Heart right ventricle (tissue), 16 donors: ENCODE measurements around the gene ZNF132. TPM values are rescaled to one million over a fixed set of nuclear protein-coding genes. Genes with fewer than 3 reads are reported as not detected.

ENCODE experiments used
- ATAC-seq, 8 donors: fragments of 200-7000 bp; cut with Tn5 transposase; one replicate each; pipeline ENCODE4 v1.9.1; 2020; ENCODE audit warnings: mild to moderate bottlenecking in 8 of 8, moderate library complexity in 8 of 8, moderate number of reproducible peaks in 1 of 8
- DNase-seq, 2 donors: peaks; one replicate each; pipeline ENCODE4 v3.0.0-alpha.2; 2020
- H3K27ac ChIP-seq, 10 donors: fragments of 200-600 bp; sonication (generic) in 2 of 10; one replicate each; pipeline versions ENCODE4 v1.5.0 to v1.8.0; 2020 to 2022; ENCODE audit warnings: mild to moderate bottlenecking in 3 of 10
- H3K27me3 ChIP-seq, 7 donors: fragments of 200-600 bp; one replicate each; pipeline ENCODE4 v1.8.0; 2021 to 2022; ENCODE audit warnings: mild to moderate bottlenecking in 2 of 7
- H3K36me3 ChIP-seq, 9 donors: fragments of 200-600 bp; sonication (generic) in 1 of 9; one replicate each; pipeline versions ENCODE4 v1.5.0 to v1.8.0; 2020 to 2022; ENCODE audit warnings: mild to moderate bottlenecking in 2 of 9
- H3K4me1 ChIP-seq, 9 donors: fragments of 200-600 bp; sonication (generic) in 1 of 9; one replicate each; pipeline versions ENCODE4 v1.5.0 to v1.8.0; 2020 to 2022; ENCODE audit warnings: mild to moderate bottlenecking in 4 of 9
- H3K4me3 ChIP-seq, 10 donors: fragments of 200-600 bp; sonication (generic) in 2 of 10; one replicate each; pipeline versions ENCODE4 v1.5.0 to v1.8.0; 2020 to 2022; ENCODE audit warnings: mild to moderate bottlenecking in 7 of 10, moderate library complexity in 2 of 10
- H3K9me3 ChIP-seq, 11 donors: fragments of 200-600 bp in 10 of 11; sonication (generic) in 2 of 11; one replicate each; pipeline versions ENCODE4 v1.5.0 to v1.8.0; 2013 to 2022; ENCODE audit warnings: mild to moderate bottlenecking in 2 of 11, control low read depth in 1 of 11, moderate library complexity in 1 of 11
- WGBS, 2 donors: extraction: QIAGEN DNeasy Blood & Tissue Kit; methylation state at CpG; one replicate each; pipeline ENCODE4 v1.1.7; 2013; ENCODE audit warnings: inconsistent platforms in 1 of 2; 5-methylcytosine and 5-hydroxymethylcytosine counted together
- intact Hi-C, 10 donors: fragments of 100-400 bp; cut with DNase I; formaldehyde crosslinking; loops; one replicate each; pipeline versions ENCODE4 v1.11.1 to v1.14.2; 2022
- polyA plus RNA-seq, 2 donors: library from polyadenylated mRNA; stranded (reverse); fragments of 200-250 nt; gene quantifications; one replicate each; pipeline ENCODE4 v1.2.3, GENCODE V29; 2013
- total RNA-seq, 10 donors: library from RNA; stranded (reverse); fragmentation: NEBNext Ultra II Directional in 3 of 10; extraction: Animal tissue kit (Norgen Biotek cat#: 25700) in 3 of 10; gene quantifications; one replicate each; pipeline versions ENCODE4 v1.2.1 to v1.2.4, GENCODE V29; 2021 to 2023
- TF ChIP-seq, protein P1 (sequence below), 9 donors: fragments of 200-600 bp; sonication (generic) in 2 of 9; IDR thresholded peaks; one replicate each; pipeline versions ENCODE4 v1.5.0 to v1.8.0; 2021 to 2022; ENCODE audit warnings: antibody characterized with exemption in 9 of 9, mild to moderate bottlenecking in 5 of 9, moderate library complexity in 1 of 9
- donor health status: Arrhythmogenic right ventricular cardiomyopathy.
- donor health status: ischemic (EF 13 %, LVEDD 7.1; RV severe dilation, severe dysfunction).
- donor health status: healthy with polysubstance abuse.
- donor health status: DM: no; HTN: yes; CAD: no.
- donor health status: DM: no; HTN: no; CAD: no.
- donor health status: ischemic (EF 25% LVEDD 6.9; RV normal size, moderate dysfunction).
- donor health status: ischemic (EF 25% LVEDD 5.7; RV mildly dilated, moderate dysfunction).
- donor health status: healthy.
- donor health status: DM: yes; HTN: yes; CAD: no.
- donor health status: Ischemic cardiomyopathy.
- donor health status: ischemic (EF 35%, LVEDD 5.7; RV mildly dilated, moderate dysfunction).
- donor health status: nonischemic (EF 11% LVEDD 7.7; RV severe dilation, severe dysfunction).
- donor health status: DM: yes; HTN: yes; CAD: no.
- donor health status: PGD.
- donor health status: ischemic (EF 29% LVEDD 5.4; RV normal size, mild dysfunction).
- donor health status: nonischemic (EF 23%, LVEDD 6.1; RV moderate dilation, normal function).

Gene ZNF132
- total and polyA plus RNA-seq, 12 donors, result 1.1 to 6.7 (median 4.7) TPM

DNA sequence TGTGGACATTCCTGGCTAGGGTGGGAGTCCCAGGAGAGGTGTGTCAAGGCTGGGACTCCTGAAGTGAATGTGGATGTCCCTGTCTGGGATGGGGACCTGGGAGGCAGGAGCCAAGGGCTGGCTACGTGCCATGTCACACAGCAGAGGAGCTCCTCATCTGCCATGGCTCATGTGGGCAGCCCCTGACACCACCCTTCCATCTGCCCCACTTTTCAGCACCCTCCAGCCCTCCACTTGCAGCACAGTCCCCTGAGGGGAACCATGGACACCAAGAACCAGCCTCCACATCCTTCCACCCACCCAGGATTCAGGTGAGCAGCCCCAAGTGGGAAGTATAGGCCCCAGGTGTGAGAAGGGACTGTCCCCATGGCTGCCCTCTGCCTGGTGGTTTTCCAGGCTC, 37.9 kb upstream of the ZNF132 start:
- 100% methylated on average over 1 of the region's 1 CpG for WGBS, 2 donors
- TF ChIP-seq, protein P1, sequence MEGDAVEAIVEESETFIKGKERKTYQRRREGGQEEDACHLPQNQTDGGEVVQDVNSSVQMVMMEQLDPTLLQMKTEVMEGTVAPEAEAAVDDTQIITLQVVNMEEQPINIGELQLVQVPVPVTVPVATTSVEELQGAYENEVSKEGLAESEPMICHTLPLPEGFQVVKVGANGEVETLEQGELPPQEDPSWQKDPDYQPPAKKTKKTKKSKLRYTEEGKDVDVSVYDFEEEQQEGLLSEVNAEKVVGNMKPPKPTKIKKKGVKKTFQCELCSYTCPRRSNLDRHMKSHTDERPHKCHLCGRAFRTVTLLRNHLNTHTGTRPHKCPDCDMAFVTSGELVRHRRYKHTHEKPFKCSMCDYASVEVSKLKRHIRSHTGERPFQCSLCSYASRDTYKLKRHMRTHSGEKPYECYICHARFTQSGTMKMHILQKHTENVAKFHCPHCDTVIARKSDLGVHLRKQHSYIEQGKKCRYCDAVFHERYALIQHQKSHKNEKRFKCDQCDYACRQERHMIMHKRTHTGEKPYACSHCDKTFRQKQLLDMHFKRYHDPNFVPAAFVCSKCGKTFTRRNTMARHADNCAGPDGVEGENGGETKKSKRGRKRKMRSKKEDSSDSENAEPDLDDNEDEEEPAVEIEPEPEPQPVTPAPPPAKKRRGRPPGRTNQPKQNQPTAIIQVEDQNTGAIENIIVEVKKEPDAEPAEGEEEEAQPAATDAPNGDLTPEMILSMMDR (IDR thresholded peaks at IDR 0.05), result no peak
- no peak for DNase-seq
- Histone ChIP-seq H3K4me1 (peaks cover 5 to 23% (median 18%) of the 10 kb centered on the region in 9 donors), H3K27me3 (no peaks in the 10 kb centered on the region), H3K9me3 (no peaks in the 10 kb centered on the region), H3K36me3 (peaks cover 0 to 47% (median 8%) of the 10 kb centered on the region in 9 donors), H3K27ac (peak overlapping the region in 3 of 10 donors; percentile 86 to 95 (median 94)), H3K4me3 (no peak overlapping the region)
- intact Hi-C loops, result no loop called here
- ATAC-seq, result no peak

DNA sequence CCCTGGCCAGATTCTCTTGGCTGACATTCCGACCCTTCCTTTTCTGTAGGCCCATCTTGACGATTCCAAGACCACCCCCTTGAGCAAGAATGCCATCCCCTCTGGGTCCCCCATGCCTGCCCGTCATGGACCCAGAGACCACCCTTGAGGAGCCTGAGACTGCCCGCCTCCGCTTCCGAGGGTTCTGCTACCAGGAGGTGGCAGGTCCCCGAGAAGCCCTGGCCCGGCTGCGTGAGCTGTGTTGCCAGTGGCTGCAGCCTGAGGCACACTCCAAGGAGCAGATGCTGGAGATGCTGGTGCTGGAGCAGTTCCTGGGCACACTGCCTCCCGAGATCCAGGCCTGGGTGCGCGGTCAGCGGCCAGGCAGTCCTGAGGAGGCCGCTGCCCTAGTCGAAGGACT, 37.2 kb upstream of the ZNF132 start:
- H3K4me1 ChIP-seq, result peaks cover 5 to 23% (median 18%) of the 10 kb centered on the region in 9 donors
- WGBS, 2 donors, result 86 to 87% methylated on average over 15 of the region's 15 CpGs
- ATAC-seq, result no peak
- H3K27me3 ChIP-seq, result no peaks in the 10 kb centered on the region
- no peak for DNase-seq
- no peaks in the 10 kb centered on the region for H3K9me3 ChIP-seq
- TF ChIP-seq, protein P1 (IDR thresholded peaks at IDR 0.05), result no peak
- H3K36me3 ChIP-seq, result peaks cover 0 to 51% (median 8%) of the 10 kb centered on the region in 9 donors
- intact Hi-C loops, result no loop called here
- H3K4me3 ChIP-seq, result peak overlapping the region in 4 of 10 donors; percentile 58 to 75 (median 72)
- H3K27ac ChIP-seq, result peak overlapping the region in 8 of 10 donors; percentile 86 to 95 (median 89)

DNA sequence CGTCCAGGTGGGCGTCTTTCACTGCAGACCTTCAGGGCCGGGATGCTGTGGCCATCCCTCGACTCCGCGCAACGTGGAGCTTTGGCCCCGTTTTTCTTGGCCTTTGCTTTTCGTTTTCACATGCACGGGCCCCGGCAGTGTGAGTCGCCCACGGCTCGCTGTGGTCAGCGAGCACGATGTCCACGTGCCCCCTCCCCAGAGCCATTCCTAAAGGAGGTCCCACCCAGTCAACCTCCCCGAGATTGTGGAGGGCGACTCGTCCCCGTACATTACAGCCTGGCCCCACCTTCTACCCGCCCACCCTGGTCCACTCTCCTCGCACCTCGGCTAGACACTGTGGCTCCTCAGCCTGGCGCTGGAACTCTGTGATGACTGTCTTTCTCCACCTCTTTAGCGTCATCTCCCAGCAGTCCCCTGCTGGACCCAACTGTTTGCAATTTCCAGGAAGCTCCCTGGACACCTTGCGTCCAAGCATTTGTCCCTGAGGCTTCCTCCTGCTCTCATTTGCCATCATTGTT, 36.6 kb upstream of the ZNF132 start:
- intact Hi-C loops, result no loop called here
- ATAC-seq, result peak in 5 of 8 donors; percentile 1 to 23 (median 9)
- Histone ChIP-seq H3K36me3 (peaks cover 0 to 55% (median 11%) of the 10 kb centered on the region in 9 donors), H3K4me3 (peak overlapping the region; percentile 54 to 75 (median 66)), H3K4me1 (peaks cover 5 to 23% (median 18%) of the 10 kb centered on the region in 9 donors), H3K27ac (peak overlapping the region; percentile 81 to 95 (median 87)), H3K27me3 (no peaks in the 10 kb centered on the region), H3K9me3 (no peaks in the 10 kb centered on the region)
- TF ChIP-seq, protein P1 (IDR thresholded peaks at IDR 0.05), result no peak
- WGBS, 2 donors, result 2% methylated on average over 27 of the region's 27 CpGs
- DNase-seq, result peak in 1 of 2 donors; percentile 31

DNA sequence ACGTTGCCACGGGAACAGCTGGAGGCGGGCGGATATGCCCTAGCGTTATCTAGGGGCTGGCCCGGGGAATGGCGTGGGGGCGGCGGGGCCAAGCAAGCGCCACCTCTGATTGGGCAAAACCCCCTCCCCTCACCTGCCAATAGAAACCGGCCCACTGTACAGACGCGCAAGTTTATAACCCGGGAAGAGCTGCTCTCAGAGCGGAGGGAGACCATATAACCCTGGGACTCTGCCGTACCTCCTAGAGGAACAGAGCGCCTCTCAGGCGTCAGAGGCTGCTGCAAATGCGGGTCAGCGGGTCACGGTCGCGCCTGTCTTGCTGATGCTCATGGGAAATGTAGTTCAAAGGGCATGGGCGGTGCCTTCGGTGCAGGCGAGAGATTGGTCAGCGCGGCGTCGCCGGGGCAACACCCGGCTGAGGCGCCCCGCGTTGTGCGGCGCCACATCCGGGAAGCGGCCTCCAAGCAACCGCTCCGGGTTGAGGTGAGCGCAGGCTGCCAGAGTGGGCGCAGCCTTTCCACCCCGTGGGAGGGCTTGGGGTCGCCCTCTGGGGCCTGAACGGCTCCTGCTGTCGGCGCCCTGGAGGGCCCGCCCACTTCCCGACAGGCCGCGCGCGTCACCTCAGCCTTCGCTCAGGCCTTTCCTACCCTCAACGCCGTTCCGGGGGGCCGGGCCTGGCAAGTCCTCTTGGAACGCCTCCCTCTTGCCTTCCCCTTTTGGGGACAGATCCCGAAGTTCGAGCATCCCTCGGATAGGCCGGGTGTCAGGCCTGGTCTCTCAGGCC, 36.0 kb upstream of the ZNF132 start, which contains the start of gene ZNF446:
Gene ZNF446 (plus strand): TSS at position 639 of the 784 bp plus-strand sequence. CDS start 867 bp downstream, outside the sequence.
- no peaks in the 10 kb centered on the region for H3K9me3 ChIP-seq
- peak within 1 kb of the TSS; percentile 81 to 95 (median 87) for H3K27ac ChIP-seq
- TF ChIP-seq, protein P1 (IDR thresholded peaks at IDR 0.05), result peak in 1 of 9 donors; percentile 23
- WGBS, 2 donors, result 0% methylated on average over 64 of the region's 64 CpGs
- peak within 1 kb of the TSS; percentile 54 to 75 (median 66) for H3K4me3 ChIP-seq
- no peaks in the 10 kb centered on the region for H3K27me3 ChIP-seq
- ATAC-seq, result peak; percentile 91 to 96 (median 95)
- intact Hi-C loops, result no loop called here
- peak; percentile 93 to 97 for DNase-seq
- peaks cover 5 to 23% (median 18%) of the 10 kb centered on the region in 9 donors for H3K4me1 ChIP-seq
- H3K36me3 ChIP-seq, result peaks cover 0 to 54% (median 12%) of the 10 kb centered on the region in 9 donors
